ENCODE data around the gene MAD1L1.

DNA sequence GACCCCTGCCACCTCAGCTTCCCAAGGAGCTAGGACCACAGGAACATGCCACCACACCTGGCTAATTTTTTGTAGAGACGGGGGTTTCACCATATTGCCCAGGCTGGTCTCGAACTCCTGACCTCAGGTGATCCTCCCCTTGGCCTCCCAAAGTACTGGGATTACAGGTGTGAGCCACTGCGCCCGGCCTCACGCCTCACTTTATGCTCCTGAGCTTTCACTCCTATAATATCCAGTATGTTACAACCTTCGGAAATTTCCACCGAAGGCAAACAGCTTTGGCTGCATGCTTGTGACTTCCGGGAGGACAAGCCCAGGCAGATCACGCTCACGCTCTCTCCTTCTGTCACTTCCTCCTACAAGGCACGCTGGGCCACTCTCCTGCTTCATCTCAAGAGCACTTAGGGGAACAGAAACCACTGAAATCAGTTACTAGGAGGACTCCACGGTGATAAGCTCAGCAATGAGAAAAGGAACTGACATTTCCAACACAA lies 4.4 kb upstream of the MAD1L1 start:
- TF ChIP-seq CTCF (IDR thresholded peaks at IDR 0.05) (no peak), POLR2A (IDR thresholded peaks at IDR 0.05) (no peak)
